HepG2 (cell line): ENCODE data around the gene MRPL34. TPM values are rescaled to one million over a fixed set of nuclear protein-coding genes. Genes with fewer than 3 reads are reported as not detected.

ENCODE experiments used
- CEBPB ChIP-seq: IDR thresholded peaks from 2 replicates; pipeline ENCODE4 v1.6.1; 2011; ENCODE audit warnings: low read depth, low read length, improper control_type of control experiment, borderline replicate concordance
- DMTF1 ChIP-seq: sonication (generic); formaldehyde crosslinking; IDR thresholded peaks from 2 replicates; pipeline ENCODE4 v1.4.0; 2020; ENCODE audit warnings: mild to moderate bottlenecking, missing genetic modification reagents
- ETS1 ChIP-seq: sonication (generic); formaldehyde crosslinking; IDR thresholded peaks from 2 replicates; pipeline ENCODE4 v1.4.0; 2020; ENCODE audit warnings: missing genetic modification reagents
- MAF1 ChIP-seq: sonication (generic); formaldehyde crosslinking; IDR thresholded peaks from 2 replicates; pipeline ENCODE4 v1.5.0; 2020; ENCODE audit warnings: missing genetic modification reagents, borderline replicate concordance
- MTF2 ChIP-seq: sonication (generic); formaldehyde crosslinking; IDR thresholded peaks from 2 replicates; pipeline ENCODE4 v1.5.0; 2020; ENCODE audit warnings: missing genetic modification reagents, borderline replicate concordance
- REL ChIP-seq: sonication (generic); formaldehyde crosslinking; conservative IDR thresholded peaks from 2 replicates; pipeline ENCODE4 v1.8.0; 2022; ENCODE audit warnings: mild to moderate bottlenecking, missing genetic modification reagents, moderate library complexity
- ZBTB3 ChIP-seq: sonication (generic); formaldehyde crosslinking; IDR thresholded peaks from 2 replicates; pipeline ENCODE4 v1.4.0; 2020; ENCODE audit warnings: low read depth, mild to moderate bottlenecking, moderate library complexity, missing genetic modification reagents, borderline replicate concordance
- ZBTB4 ChIP-seq: sonication (generic); formaldehyde crosslinking; IDR thresholded peaks from 2 replicates; pipeline ENCODE4 v1.4.0; 2020; ENCODE audit warnings: missing genetic modification reagents, mild to moderate bottlenecking, borderline replicate concordance
- ZHX2 ChIP-seq, 2 experiments: sonication (generic) in 1 of 2; formaldehyde crosslinking in 1 of 2; IDR thresholded peaks; 2 replicates each; pipeline versions ENCODE4 v1.6.1 to v1.9.0; 2014 to 2022; ENCODE audit warnings: antibody characterized with exemption in 1 of 2, borderline replicate concordance in 1 of 2, inconsistent platforms in 1 of 2, low read depth in 1 of 2, missing genetic modification reagents in 1 of 2
- ZNF138 ChIP-seq: sonication (generic); formaldehyde crosslinking; IDR thresholded peaks from 2 replicates; pipeline ENCODE4 v1.5.0; 2020; ENCODE audit warnings: mild to moderate bottlenecking, low read depth, missing genetic modification reagents
- ZNF275 ChIP-seq: sonication (generic); formaldehyde crosslinking; IDR thresholded peaks from 2 replicates; pipeline ENCODE4 v1.8.0; 2022; ENCODE audit warnings: missing genetic modification reagents, mild to moderate bottlenecking, inconsistent platforms, borderline replicate concordance
- ZNF790 ChIP-seq: sonication (generic); formaldehyde crosslinking; IDR thresholded peaks from 2 replicates; pipeline ENCODE4 v1.8.0; 2022; ENCODE audit warnings: missing genetic modification reagents, mild to moderate bottlenecking, borderline replicate concordance
- polyA plus RNA-seq, 8 experiments: library from polyadenylated mRNA; depleted of rRNA in 3 of 8; stranded (reverse) in 7 of 8; unstranded in 1 of 8; fragments of >200 nt; fragmentation: Illumina TruSeq in 4 of 8; extraction: Trizol in 4 of 8; gene quantifications; 2 replicates each; pipeline versions ENCODE4 v1.2.1 to v1.2.3, GENCODE V29; 2011 to 2016; ENCODE audit warnings: low read depth in 4 of 8, missing spikeins in 1 of 8, mixed read lengths in 1 of 8; ENCODE audit not compliant: insufficient read depth in 1 of 8
- total RNA-seq, 5 experiments: library from RNA; depleted of rRNA; stranded (reverse); fragments of >200 nt; fragmentation: Illumina TruSeq; extraction: Trizol; gene quantifications; 2 replicates each; pipeline ENCODE4 v1.2.3, GENCODE V29; 2016; ENCODE audit warnings: low read depth in 1 of 5

The MRPL34 gene
- total and polyA plus RNA-seq, 2 of the 13 experiments (the other 11 are each of a cell fraction or from before 2014, with no cell fraction given), result 74.0 to 77.3 TPM

- no peak for TF ChIP-seq ZNF138 (CRISPR knock-in tag)
- no peak for TF ChIP-seq ETS1 (CRISPR knock-in tag)
- TF ChIP-seq ZHX2 (IDR thresholded peaks at IDR 0.05; ENCODE audit: low read depth), result 0 out of 2 replicates have a peak, but pooled peaks have one; percentile 19
- no peak for TF ChIP-seq ZHX2 (CRISPR knock-in tag; IDR thresholded peaks at IDR 0.05; ENCODE audit: borderline replicate concordance)
- TF ChIP-seq ZBTB4 (CRISPR knock-in tag), result no peak
- no peak for TF ChIP-seq DMTF1 (CRISPR knock-in tag)
- 0 out of 2 replicates have a peak, but pooled peaks have one; percentile 12 for TF ChIP-seq ZBTB3 (CRISPR knock-in tag)
- no peak for TF ChIP-seq MAF1 (CRISPR knock-in tag)
- TF ChIP-seq MTF2 (CRISPR knock-in tag), result no peak
- no peak for TF ChIP-seq REL (CRISPR knock-in tag)
- peak; percentile 68; the same call in 1 of the 2 replicates for TF ChIP-seq ZNF790
- TF ChIP-seq CEBPB, result no peak
- TF ChIP-seq ZNF275 (CRISPR knock-in tag), result no peak
Measured at GRCh38 chr19:17309198-17309964, 3.7 kb downstream of the MRPL34 start, which contains the start of gene DDA1 (continued).
